Ovary (tissue), 9 donors: Measurements from ENCODE around the gene PSMB7. TPM values are rescaled to one million over a fixed set of nuclear protein-coding genes. Genes with fewer than 3 reads are reported as not detected.

Experiments
- DNase-seq, 5 donors: peaks; one replicate each; pipeline ENCODE4 v3.0.0-alpha.2; 2019 to 2020
- H3K27ac ChIP-seq, 2 donors: fragments of 200-600 bp; one replicate each; pipeline versions ENCODE4 v1.5.1 to v1.8.0; 2019 to 2022
- H3K27me3 ChIP-seq: fragments of 200-600 bp; one replicate; pipeline ENCODE4 v1.8.0; 2022
- H3K36me3 ChIP-seq: fragments of 200-600 bp; sonication (generic); one replicate; pipeline ENCODE4 v1.5.1; 2019
- H3K4me1 ChIP-seq: one replicate; pipeline ENCODE4 v1.8.1; 2013; ENCODE audit warnings: mild to moderate bottlenecking, moderate library complexity; ENCODE audit not compliant: insufficient read depth
- H3K4me3 ChIP-seq: fragments of 200-600 bp; sonication (generic); one replicate; pipeline ENCODE4 v1.5.1; 2017
- H3K9me3 ChIP-seq, 2 donors: fragments of 200-600 bp in 1 of 2; sonication (generic) in 1 of 2; one replicate each; pipeline versions ENCODE4 v1.5.1 to v1.8.1; 2013 to 2019; ENCODE audit warnings: mild to moderate bottlenecking in 1 of 2, moderate library complexity in 1 of 2
- EP300 ChIP-seq: sonication (generic); formaldehyde crosslinking; IDR thresholded peaks from one replicate; pipeline ENCODE4 v1.6.1; 2017; ENCODE audit warnings: antibody characterized with exemption
- POLR2A ChIP-seq: fragments of 450-650 bp; IDR thresholded peaks from one replicate; pipeline ENCODE4 v1.6.1; 2017; ENCODE audit warnings: antibody characterized with exemption, mild to moderate bottlenecking, moderate library complexity
- WGBS, 3 donors: extraction: QIAGEN DNeasy Blood & Tissue Kit in 1 of 3; methylation state at CpG; one replicate each; pipeline versions ENCODE4 v1.1.5 to v1.1.7; 2013 to 2017; 5-methylcytosine and 5-hydroxymethylcytosine counted together
- intact Hi-C, 4 donors: fragments of 100-400 bp; cut with DNase I; formaldehyde crosslinking; loops; one replicate each; pipeline versions ENCODE4 v1.11.0 to v1.15.1; 2022 to 2023
- polyA plus RNA-seq, 2 donors: library from polyadenylated mRNA; stranded (reverse); fragments of 200-250 nt in 1 of 2; fragments of 350-450 nt in 1 of 2; fragmentation: Illumina TruSeq in 1 of 2; extraction: RNeasy Lipid Tissue Mini Kit (QIAGEN cat#74804) in 1 of 2; gene quantifications; one replicate each; pipeline ENCODE4 v1.2.3, GENCODE V29; 2013 to 2014
- total RNA-seq, 7 donors: library from RNA; depleted of rRNA in 2 of 7; stranded (reverse); fragments of >200 nt in 2 of 7; fragmentation: NEBNext Ultra II Directional in 3 of 7; extraction: Animal tissue kit (Norgen Biotek cat#: 25700) in 3 of 7; gene quantifications; one replicate each; pipeline versions ENCODE4 v1.1.0 to v1.2.4, GENCODE V29; 2016 to 2023
- TF ChIP-seq, protein P1 (sequence below), 3 donors: fragments of 450-650 bp in 2 of 3; fragments of 200-600 bp in 1 of 3; IDR thresholded peaks; one replicate each; pipeline versions ENCODE4 v1.5.1 to v1.8.0; 2016 to 2022; ENCODE audit warnings: antibody characterized with exemption in 3 of 3, mild to moderate bottlenecking in 1 of 3
- donor health status: DM: no; HTN: no; CAD: no; lungs with moderate emphysema.
- donor health status: DM: no; HTN: no; CAD: no.
- donor health status: Bipolar disorder and iron deficiency.
- donor health status: DM: yes; HTN: yes; CAD: no.
- donor health status: DM: no; HTN: no; CAD: no.
- donor health status: DM: yes; HTN: yes; CAD: no.

The PSMB7 gene
- total and polyA plus RNA-seq, 9 donors, result 88.0 to 211 (median 95.1) TPM

GRCh38 chr9:124386201-124386600 is 29.0 kb downstream of the PSMB7 start:
- Histone ChIP-seq H3K27ac (no peak overlapping the region), H3K4me3 (no peak overlapping the region), H3K4me1 (peaks cover 17% of the 10 kb centered on the region), H3K36me3 (no peaks in the 10 kb centered on the region), H3K9me3 (no peaks in the 10 kb centered on the region), H3K27me3 (no peaks in the 10 kb centered on the region)
- no peak for DNase-seq
- intact Hi-C loops, result no loop called here
- 44 to 61% (median 57%) methylated on average over 3 of the region's 3 CpGs for WGBS, 3 donors
- TF ChIP-seq, protein P1, sequence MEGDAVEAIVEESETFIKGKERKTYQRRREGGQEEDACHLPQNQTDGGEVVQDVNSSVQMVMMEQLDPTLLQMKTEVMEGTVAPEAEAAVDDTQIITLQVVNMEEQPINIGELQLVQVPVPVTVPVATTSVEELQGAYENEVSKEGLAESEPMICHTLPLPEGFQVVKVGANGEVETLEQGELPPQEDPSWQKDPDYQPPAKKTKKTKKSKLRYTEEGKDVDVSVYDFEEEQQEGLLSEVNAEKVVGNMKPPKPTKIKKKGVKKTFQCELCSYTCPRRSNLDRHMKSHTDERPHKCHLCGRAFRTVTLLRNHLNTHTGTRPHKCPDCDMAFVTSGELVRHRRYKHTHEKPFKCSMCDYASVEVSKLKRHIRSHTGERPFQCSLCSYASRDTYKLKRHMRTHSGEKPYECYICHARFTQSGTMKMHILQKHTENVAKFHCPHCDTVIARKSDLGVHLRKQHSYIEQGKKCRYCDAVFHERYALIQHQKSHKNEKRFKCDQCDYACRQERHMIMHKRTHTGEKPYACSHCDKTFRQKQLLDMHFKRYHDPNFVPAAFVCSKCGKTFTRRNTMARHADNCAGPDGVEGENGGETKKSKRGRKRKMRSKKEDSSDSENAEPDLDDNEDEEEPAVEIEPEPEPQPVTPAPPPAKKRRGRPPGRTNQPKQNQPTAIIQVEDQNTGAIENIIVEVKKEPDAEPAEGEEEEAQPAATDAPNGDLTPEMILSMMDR (IDR thresholded peaks at IDR 0.05), result no peak
- TF ChIP-seq POLR2A (no peak), EP300 (no peak)

GRCh38 chr9:124385623-124386022 is 29.6 kb downstream of the PSMB7 start:
- H3K36me3 ChIP-seq, result no peaks in the 10 kb centered on the region
- H3K27me3 ChIP-seq, result no peaks in the 10 kb centered on the region
- intact Hi-C loops, result no loop called here
- H3K4me3 ChIP-seq, result no peak overlapping the region
- WGBS, 3 donors, result 79 to 86% (median 83%) methylated on average over 7 of the region's 7 CpGs
- H3K4me1 ChIP-seq, result peaks cover 14% of the 10 kb centered on the region
- no peak for DNase-seq
- H3K27ac ChIP-seq, result no peak overlapping the region
- TF ChIP-seq EP300, result no peak
- TF ChIP-seq, protein P1 (IDR thresholded peaks at IDR 0.05), result no peak
- no peaks in the 10 kb centered on the region for H3K9me3 ChIP-seq

DNA sequence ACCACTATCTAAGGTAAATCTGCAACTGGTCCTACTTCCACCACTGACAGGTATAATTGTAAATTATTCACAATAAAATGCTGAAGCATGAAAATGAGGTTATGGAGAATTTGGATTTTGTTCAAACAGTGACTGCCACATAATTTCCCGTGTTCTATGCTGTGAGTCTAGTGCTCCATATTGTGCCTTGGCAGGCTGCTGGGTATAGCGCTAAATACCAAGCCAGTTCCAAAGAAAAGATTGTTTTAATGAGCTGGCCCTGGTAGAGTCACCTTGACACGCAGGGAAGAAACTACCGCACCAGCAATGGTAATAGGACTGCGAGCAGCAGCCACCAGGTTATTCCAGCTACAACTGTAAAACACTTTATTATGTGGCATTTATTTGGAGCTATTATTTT is 30.4 kb downstream of the PSMB7 start:
- no peak overlapping the region for H3K27ac ChIP-seq
- TF ChIP-seq POLR2A (no peak), EP300 (no peak)
- TF ChIP-seq, protein P1 (IDR thresholded peaks at IDR 0.05), result no peak
- H3K9me3 ChIP-seq, result no peaks in the 10 kb centered on the region
- intact Hi-C loops, result no loop called here
- 91 to 93% (median 92%) methylated on average over 5 of the region's 5 CpGs for WGBS, 3 donors
- H3K36me3 ChIP-seq, result no peaks in the 10 kb centered on the region
- no peak for DNase-seq
- H3K4me3 ChIP-seq, result no peak overlapping the region
- H3K27me3 ChIP-seq, result no peaks in the 10 kb centered on the region
- peaks cover 14% of the 10 kb centered on the region for H3K4me1 ChIP-seq

- Histone ChIP-seq H3K4me3 (no peak overlapping the region), H3K4me1 (peaks cover 14% of the 10 kb centered on the region), H3K36me3 (no peaks in the 10 kb centered on the region), H3K27me3 (no peaks in the 10 kb centered on the region), H3K27ac (no peak overlapping the region), H3K9me3 (no peaks in the 10 kb centered on the region)
- intact Hi-C loops, result no loop called here
- TF ChIP-seq, protein P1 (IDR thresholded peaks at IDR 0.05), result no peak
- TF ChIP-seq EP300, result no peak
- TF ChIP-seq POLR2A, result no peak
- DNase-seq, result no peak
- 80 to 88% (median 84%) methylated on average over 7 of the region's 7 CpGs for WGBS, 3 donors
Observed at GRCh38 chr9:124384210-124384609, 31.0 kb downstream of the PSMB7 start.
